Kidney tubule cell (primary cell): ENCODE measurements around the gene DAZAP1.

Experiments
- DNase-seq: peaks from one replicate; pipeline ENCODE4 v3.0.0-alpha.2; 2018; ENCODE audit warnings: low spot score

The DAZAP1 gene

GRCh38 chr19:1377176-1377964, 30.0 kb upstream of the DAZAP1 start:
- DNase-seq = no peak

DNA sequence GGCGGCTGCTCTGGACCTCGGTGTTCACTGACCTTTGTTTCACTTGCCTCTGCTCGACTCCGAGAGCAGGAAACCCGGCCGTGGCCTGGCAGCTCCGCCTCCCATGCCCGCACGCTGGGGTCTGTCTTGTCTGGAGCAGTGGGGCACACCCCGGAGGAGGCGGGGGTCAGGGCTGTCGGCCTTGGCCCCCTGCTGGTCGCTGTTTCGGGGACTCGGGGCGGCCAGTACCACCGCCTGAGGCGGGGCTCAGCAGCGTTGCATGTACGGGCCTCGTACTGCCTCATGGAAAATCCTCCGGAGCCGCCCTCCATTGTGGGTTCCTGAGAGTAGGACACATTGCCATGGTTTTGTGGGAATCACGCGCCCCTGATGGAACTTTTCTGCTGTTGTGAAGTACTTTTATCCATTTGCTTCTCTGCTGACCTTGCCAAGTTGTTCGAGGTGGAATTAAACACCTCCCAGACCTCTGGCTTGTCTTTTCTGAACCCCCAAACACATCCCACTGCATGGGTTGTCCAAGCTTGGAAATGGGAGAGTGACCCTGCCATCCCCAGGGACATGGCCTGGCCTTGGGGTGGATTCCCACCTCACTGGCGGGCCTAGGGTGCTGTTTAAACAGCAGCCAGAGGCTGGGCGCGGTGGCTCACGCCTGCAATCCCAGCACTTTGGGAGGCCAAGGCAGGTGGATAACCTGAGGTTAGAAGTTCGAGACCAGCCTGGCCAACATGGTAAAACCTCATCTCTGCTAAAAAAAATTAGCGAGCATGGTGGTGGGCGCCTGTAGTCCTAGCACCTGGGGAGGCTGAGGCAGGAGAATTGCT, 29.2 kb upstream of the DAZAP1 start:
- no peak for DNase-seq

DNA sequence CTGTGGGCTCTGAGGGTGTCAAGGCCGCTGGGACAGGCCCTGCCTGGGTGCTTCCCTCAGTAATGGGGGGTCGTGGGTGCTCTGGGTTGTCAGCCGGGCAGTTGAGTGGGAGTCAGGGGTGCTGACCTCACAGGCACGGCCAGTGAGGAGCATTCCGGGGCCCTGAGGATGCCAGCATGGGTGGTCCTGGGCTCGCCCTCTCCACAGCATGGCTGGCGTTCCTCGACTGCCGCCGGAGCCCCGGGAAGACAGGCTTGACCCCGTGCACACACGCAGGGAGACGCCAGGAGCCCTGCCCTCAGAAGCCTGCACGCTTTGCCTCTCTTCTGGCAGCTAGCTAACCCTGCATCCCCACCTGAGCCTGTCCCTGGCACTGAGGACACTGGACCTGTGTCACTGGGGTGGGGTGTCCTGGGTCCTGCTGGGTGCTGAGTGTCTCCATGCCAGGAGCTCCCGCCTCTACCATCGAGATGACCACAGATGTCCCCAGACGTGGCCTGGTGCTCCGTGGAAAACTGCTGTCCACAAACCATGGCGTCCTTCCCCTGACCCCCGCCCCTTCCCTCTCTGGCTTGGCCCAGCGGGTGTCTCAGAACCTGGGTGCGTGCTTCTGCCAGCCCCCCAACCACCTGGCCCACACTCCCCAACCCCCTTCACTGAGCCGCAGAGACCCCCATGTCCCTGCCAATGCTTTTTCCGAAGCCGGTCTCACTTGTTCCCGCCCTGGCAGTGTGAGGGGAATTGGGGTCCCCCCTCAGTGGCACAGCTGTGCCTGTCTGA, 28.1 kb upstream of the DAZAP1 start:
- DNase-seq = no peak

GRCh38 chr19:1379961-1380489, 27.4 kb upstream of the DAZAP1 start:
- no peak for DNase-seq

DNA sequence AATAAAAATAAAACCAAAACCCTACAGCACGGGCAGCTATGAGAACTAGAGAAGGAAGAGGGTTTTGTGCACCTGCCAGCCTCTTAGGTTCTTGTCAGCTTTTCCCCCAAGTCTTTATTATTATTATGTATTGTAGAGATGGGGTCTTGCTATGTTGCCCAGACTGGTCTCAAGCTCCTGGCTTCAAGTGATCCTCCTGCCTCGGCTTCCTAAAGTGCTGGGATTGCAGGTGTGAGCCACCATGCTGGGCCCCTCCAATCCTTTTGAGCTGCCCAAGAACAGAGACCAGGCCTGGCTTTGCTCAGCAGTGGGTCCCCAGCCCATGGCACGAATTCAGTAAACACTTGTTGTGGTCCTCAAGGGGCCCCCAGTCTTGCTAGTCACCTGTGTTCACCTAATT, 25.1 kb upstream of the DAZAP1 start:
- no peak for DNase-seq

DNA sequence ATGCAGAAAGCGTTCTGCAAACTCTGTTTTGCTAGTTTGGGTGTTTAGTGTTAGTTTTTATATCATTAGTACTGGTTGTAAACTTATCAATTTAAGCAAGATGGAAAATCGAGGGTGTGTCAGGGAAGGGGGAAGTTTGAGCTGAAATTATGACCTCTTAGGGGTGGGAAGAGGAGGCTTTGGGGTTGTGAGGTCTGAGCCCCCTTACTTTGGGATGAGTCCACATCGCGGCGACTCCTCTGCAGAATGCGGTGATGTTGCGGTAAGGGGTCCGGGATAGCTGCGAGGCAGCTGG, 24.4 kb upstream of the DAZAP1 start:
- DNase-seq = no peak

GRCh38 chr19:1383312-1384084, 23.9 kb upstream of the DAZAP1 start, which contains the start of gene NDUFS7:
NDUFS7 (plus strand) TSS chr19:1383907; CDS start chr19:1383927, 20 bp downstream.
- DNase-seq = peak; percentile 92

DNA sequence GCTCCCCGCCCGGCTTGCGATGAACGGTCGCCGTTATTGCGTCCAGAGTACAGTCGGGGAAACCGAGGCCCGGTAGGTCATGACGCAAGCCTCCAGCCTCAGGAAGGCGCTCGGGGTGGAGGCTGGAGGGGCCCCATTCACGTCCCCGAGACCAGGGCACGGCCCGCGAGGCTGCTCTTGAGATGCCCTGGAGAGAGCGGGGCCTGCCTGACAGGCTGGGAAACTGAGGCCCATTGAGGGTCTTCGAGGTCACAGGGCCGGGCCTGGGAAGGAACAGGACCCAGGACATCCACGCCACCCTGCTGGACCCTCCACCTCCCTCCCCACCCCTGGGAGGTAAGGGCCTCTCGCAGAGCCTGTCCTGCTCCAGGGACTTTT, 23.3 kb upstream of the DAZAP1 start:
- DNase-seq = no peak

DNA sequence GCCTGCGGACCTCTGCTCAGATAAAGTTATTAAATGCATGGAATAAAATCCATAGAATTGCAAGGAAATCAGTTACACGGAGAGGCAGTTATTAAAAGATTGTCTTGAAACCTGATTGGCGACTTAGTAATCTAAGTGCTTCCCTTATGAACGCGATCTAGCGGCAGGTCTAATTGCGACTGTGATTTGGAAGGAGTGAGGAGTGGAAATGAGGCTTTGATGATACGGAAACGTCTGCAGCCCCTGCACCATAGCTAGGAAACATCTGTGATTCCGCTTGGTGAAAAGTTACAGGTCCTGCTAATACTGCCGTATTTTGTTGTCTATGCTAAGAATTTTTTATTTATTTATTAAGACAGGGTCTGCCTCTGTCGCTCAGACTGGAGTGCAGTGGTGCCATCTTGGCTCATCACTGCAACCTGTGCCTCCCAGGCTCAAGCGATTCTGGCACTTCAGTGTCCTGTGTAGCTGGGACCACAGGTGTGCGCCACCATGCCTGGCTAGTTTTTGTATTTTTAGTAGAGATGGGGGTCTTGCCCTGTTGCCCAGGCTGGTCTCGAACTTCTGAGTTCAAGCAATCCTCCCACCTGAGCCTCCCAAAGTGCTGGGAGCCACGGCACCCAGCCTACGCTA, 22.8 kb upstream of the DAZAP1 start:
- DNase-seq = no peak

- DNase-seq = no peak
Measured at GRCh38 chr19:1385816-1386215, 21.6 kb upstream of the DAZAP1 start.

- no peak for DNase-seq
Measured at GRCh38 chr19:1386945-1387683, 20.3 kb upstream of the DAZAP1 start.

GRCh38 chr19:1387684-1388636, 19.4 kb upstream of the DAZAP1 start:
- no peak for DNase-seq

DNA sequence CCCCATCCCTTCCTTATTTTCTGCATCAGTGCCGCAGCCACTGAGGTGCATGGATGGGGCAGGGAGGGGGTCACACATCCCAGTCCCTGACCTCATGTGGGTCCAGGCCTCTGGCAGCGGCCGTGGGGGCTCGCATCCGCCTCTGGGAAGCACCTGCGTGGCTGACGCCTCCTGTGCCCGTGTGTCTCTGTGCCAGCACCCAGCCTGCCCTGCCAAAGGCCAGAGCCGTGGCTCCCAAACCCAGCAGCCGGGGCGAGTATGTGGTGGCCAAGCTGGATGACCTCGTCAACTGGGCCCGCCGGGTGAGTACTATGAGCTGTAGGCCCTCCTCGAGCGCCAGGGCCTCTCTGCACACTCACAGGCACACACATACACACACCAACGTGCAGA, 18.8 kb upstream of the DAZAP1 start:
- no peak for DNase-seq

DNA sequence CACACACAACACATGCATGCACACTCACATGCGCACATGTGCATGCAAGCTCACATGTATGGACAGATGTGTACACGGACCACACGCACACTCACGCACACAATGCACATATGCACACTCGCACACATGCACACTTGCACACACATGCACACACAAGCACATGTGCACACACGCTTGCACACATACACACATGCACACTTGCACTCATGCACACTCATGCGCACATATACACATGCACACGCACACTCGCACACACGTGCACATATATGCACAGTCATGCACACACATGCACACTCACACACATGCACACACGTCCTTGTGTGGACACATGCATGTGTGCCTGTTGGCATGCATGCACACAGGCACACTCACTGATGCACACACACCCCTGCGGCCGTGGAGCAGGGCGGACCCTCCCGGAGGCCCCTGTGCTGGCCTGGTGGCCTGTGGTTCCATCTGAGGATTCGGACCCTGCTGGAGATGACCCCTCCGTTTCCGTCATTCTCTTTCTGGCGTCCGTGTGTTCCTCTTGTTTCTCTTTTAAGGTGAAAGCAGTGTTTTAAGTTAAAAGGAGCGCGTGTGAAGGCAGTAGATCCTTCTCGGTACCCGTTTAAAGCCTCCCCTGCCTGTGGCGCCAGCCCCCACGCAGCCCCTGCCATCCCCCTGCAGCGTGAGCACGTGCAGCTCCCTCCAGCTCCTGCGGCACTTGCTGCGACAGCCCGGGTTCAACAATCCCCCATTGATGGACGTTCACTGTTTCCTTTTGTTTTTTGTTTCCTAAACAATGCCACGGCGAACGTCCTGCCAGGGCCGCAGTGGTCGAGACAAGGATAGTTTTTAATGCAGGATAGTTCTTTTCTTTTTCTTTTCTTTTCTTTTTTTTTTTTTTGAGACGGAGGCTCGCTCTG, 18.1 kb upstream of the DAZAP1 start:
- no peak for DNase-seq

DNA sequence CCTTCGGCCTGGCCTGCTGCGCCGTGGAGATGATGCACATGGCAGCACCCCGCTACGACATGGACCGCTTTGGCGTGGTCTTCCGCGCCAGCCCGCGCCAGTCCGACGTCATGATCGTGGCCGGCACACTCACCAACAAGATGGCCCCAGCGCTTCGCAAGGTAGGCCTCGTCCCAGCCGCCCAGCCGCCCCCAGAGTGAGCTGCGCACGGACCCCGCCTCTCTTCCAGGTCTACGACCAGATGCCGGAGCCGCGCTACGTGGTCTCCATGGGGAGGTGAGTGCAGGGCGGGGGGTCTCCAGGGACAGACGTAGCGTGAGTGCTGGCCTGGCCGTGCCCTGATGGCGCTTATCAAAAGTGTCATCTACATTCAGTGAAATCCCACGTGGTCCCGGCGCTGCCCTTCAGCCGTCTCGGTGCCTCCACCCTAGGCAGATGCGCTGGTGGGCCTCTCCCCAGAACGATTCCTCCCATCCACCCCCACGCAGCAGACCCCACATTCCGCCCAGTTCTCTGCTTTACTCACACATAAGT, 16.4 kb upstream of the DAZAP1 start:
- no peak for DNase-seq

GRCh38 chr19:1392407-1392806, 15.0 kb upstream of the DAZAP1 start:
- no peak for DNase-seq

DNA sequence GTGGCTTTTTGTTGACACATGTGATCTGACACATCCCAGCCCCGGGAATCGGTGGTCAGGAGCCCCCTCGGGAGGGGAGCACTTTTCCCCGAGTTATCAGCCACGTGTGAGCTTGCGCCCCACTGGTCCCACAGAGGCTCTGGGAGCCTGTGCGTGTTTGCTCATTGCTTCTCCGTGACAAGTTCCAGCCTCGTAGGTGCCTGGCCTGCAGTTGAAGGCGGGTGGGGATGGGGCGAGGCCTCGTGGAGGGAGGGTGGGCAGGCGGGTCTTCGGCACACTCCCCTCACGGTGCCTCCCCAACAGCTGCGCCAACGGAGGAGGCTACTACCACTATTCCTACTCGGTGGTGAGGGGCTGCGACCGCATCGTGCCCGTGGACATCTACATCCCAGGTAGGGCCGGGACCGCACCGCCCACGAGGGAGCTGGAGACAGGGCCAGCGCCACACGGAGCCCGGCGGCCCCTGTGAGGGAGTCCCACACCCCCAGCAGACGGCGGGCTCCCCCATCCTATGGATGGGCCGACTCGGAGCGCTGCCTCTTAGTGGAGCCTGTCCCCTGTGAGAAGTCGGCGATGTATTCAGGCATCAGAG, 14.4 kb upstream of the DAZAP1 start:
- DNase-seq = no peak

DNA sequence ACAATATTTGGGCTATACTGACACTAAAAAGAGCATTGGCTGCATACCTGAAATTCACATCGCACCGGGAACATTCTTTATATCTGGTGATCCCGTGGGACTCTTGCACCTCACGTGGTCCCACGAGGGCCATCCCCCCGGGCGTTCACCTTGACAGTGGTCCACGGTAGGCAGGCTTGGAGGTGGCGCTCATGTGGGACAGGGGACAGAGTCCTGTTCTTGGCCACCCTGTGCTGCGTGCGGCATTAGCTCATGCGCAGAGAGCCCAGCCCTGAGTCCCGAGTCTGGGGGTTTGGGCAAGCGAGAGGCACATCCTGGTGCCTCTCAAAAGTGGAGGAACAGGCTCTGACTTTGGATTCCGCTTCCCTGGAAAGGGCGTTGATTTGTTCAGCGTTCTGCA, 13.5 kb upstream of the DAZAP1 start:
- no peak for DNase-seq
